Panc1 (cell line): Measurements from ENCODE around the gene ITGB6. TPM values are rescaled to one million over a fixed set of nuclear protein-coding genes. Genes with fewer than 3 reads are reported as not detected.

Source experiments
- ATAC-seq: fragments of 200-7000 bp; cut with Tn5 transposase; 2 replicates; pipeline ENCODE4 v1.9.1; 2020; ENCODE audit warnings: mild to moderate bottlenecking, moderate library complexity
- BruUV-seq: library from RNA; stranded (reverse); fragments of 400-500 nt; replicated peaks from 2 replicates; lab custom pipeline; 2021; lab: Mats Ljungman, UMichigan
- CTCF ChIA-PET: fragments of 300-600 bp; sonication (Branson Sonifier 250); formaldehyde crosslinking; loops from one replicate; lab custom pipeline; 2022; ENCODE audit warnings: antibody characterized with exemption; lab: Charles Lee
- POLR2A ChIA-PET: fragments of 300-600 bp; sonication (Branson Sonifier 250); formaldehyde crosslinking; loops from one replicate; lab custom pipeline; 2022; ENCODE audit warnings: antibody characterized with exemption; lab: Charles Lee
- DNase-seq: peaks from one replicate; pipeline ENCODE4 v3.0.0-alpha.2; 2010; ENCODE audit warnings: low read depth, low spot score
- H3K27ac ChIP-seq: 2 replicates; pipeline ENCODE4 v1.5.1; 2011; ENCODE audit warnings: mild to moderate bottlenecking, low read length, inconsistent platforms
- H3K27me3 ChIP-seq: fragments of 200-500 bp; sonication (Bioruptor generic); 2 replicates; pipeline ENCODE4 v1.6.0; 2014; ENCODE audit warnings: low read length, inconsistent platforms; ENCODE audit not compliant: control insufficient read depth, insufficient read depth
- H3K36me3 ChIP-seq: fragments of 200-500 bp; sonication (Bioruptor generic); 2 replicates; pipeline ENCODE4 v1.5.1; 2014; ENCODE audit warnings: inconsistent platforms, mild to moderate bottlenecking, low read length, moderate library complexity; ENCODE audit not compliant: control insufficient read depth, insufficient read depth
- H3K4me1 ChIP-seq: 2 replicates; pipeline ENCODE4 v1.5.1; 2011; ENCODE audit warnings: inconsistent platforms, mild to moderate bottlenecking, low read length, moderate library complexity; ENCODE audit not compliant: control insufficient read depth, insufficient read depth
- H3K4me3 ChIP-seq, 2 experiments: 2 replicates each; pipeline ENCODE4 v1.5.1; 2011 to 2012; ENCODE audit warnings: low read depth in 2 of 2, low read length in 2 of 2, mild to moderate bottlenecking in 2 of 2, inconsistent platforms in 1 of 2, moderate library complexity in 1 of 2
- H3K9me3 ChIP-seq: fragments of 200-500 bp; sonication (Bioruptor generic); 2 replicates; pipeline ENCODE4 v1.5.1; 2014; ENCODE audit warnings: low read depth, mild to moderate bottlenecking, inconsistent platforms, low read length, moderate library complexity; ENCODE audit not compliant: control insufficient read depth, insufficient read depth
- CTCF ChIP-seq: fragments of 450-650 bp; IDR thresholded peaks from 2 replicates; pipeline ENCODE4 v1.5.1; 2017; ENCODE audit warnings: mild to moderate bottlenecking
- POLR2AphosphoS5 ChIP-seq: IDR thresholded peaks from 2 replicates; pipeline ENCODE4 v1.6.1; 2012; ENCODE audit warnings: mild to moderate bottlenecking, low read depth, low read length, moderate library complexity
- REST ChIP-seq, 2 experiments: IDR thresholded peaks; 2 replicates each; pipeline ENCODE4 v1.6.1; 2011 to 2012; ENCODE audit warnings: low read depth in 2 of 2, control low read depth in 1 of 2, low read length in 1 of 2, mild to moderate bottlenecking in 1 of 2, moderate library complexity in 1 of 2; ENCODE audit not compliant: insufficient read depth in 1 of 2
- SIN3A ChIP-seq: IDR thresholded peaks from 2 replicates; pipeline ENCODE4 v1.6.1; 2012; ENCODE audit warnings: low read depth, mild to moderate bottlenecking, low read length, moderate library complexity, borderline replicate concordance; ENCODE audit not compliant: insufficient read depth
- TCF7L2 ChIP-seq: IDR thresholded peaks from 2 replicates; pipeline ENCODE4 v1.6.1; 2011; ENCODE audit warnings: mild to moderate bottlenecking, low read depth, low read length, inconsistent platforms
- in situ Hi-C: cut with HindIII; loops from 2 replicates; pipeline ENCODE4 v1.10.0; 2016; ENCODE audit warnings: low sequenced_read_pairs, low pct_unique_long_range_greater_than_20kb
- intact Hi-C: fragments of 100-400 bp; cut with micrococcal nuclease; formaldehyde crosslinking; loops from one replicate; pipeline ENCODE4 v1.10.0; 2022; ENCODE audit not compliant: unreplicated experiment
- total RNA-seq: library from RNA; stranded (reverse); gene quantifications from one replicate; pipeline ENCODE4 v1.2.1, GENCODE V29; 2021; ENCODE audit not compliant: unreplicated experiment

The ITGB6 gene
- total RNA-seq, 1 experiment from 2014 or later = 0.08 TPM

GRCh38 chr2:160165081-160165480, 35.0 kb downstream of the ITGB6 start:
- H3K36me3 ChIP-seq = no peaks in the 10 kb centered on the region
- no peak overlapping the region for H3K4me3 ChIP-seq
- DNase-seq (no peak), ATAC-seq (no peak)
- H3K27ac ChIP-seq = no peak overlapping the region
- intact Hi-C loops = no loop called here
- no TSS peak for BruUV-seq
- H3K9me3 ChIP-seq = no peaks in the 10 kb centered on the region
- no peaks in the 10 kb centered on the region for H3K27me3 ChIP-seq
- H3K4me1 ChIP-seq = no peaks in the 10 kb centered on the region
- in situ Hi-C loops = no loop called here
- ChIA-PET POLR2A (no interaction called here), CTCF (no interaction called here)
- TF ChIP-seq POLR2AphosphoS5 (no peak), SIN3A (no peak), REST (IDR thresholded peaks at IDR 0.05; ENCODE audit: insufficient read depth in 1 of 2, low read depth in 2 of 2, low read length in 1 of 2) (no peak), CTCF (no peak)

GRCh38 chr2:160157861-160158829, 41.9 kb downstream of the ITGB6 start:
- intact Hi-C loops = no loop called here
- H3K27ac ChIP-seq = 0 out of 2 replicates have a peak overlapping the region, but pooled peaks have one; percentile 10
- BruUV-seq = no TSS peak
- no peaks in the 10 kb centered on the region for H3K9me3 ChIP-seq
- in situ Hi-C loops = no loop called here
- 0 out of 2 replicates have a peak, but pooled peaks cover 3% of the 10 kb centered on the region for H3K4me1 ChIP-seq
- H3K4me3 ChIP-seq = no peak overlapping the region
- no peak for TF ChIP-seq SIN3A
- TF ChIP-seq REST (IDR thresholded peaks at IDR 0.05; ENCODE audit: insufficient read depth in 1 of 2, low read depth in 2 of 2, low read length in 1 of 2) = no peak
- TF ChIP-seq POLR2AphosphoS5 = no peak
- no peak for TF ChIP-seq TCF7L2
- no peak for TF ChIP-seq CTCF
- CTCF ChIA-PET = no interaction called here
- no peaks in the 10 kb centered on the region for H3K27me3 ChIP-seq
- POLR2A ChIA-PET = no interaction called here
- no peak for DNase-seq
- H3K36me3 ChIP-seq = no peaks in the 10 kb centered on the region
- no peak for ATAC-seq
